Neural cell (in vitro differentiated cells): Measurements from ENCODE around the gene FAM177B. TPM values are rescaled to one million over a fixed set of nuclear protein-coding genes. Genes with fewer than 3 reads are reported as not detected.

Experiments
- H2AFZ ChIP-seq: fragments of 200-600, 300-800 bp; sonication (generic), shearing (Covaris generic); 2 replicates; pipeline ENCODE4 v1.6.0; 2014; ENCODE audit warnings: low read depth, mild to moderate bottlenecking, antibody characterized with exemption, low read length, moderate library complexity
- H3F3A ChIP-seq: fragments of 200-600 bp; shearing (Covaris generic); 2 replicates; pipeline ENCODE4 v1.6.1; 2016; ENCODE audit warnings: mild to moderate bottlenecking, moderate library complexity, mixed read lengths, antibody characterized with exemption, low read length; ENCODE audit not compliant: insufficient read depth, poor library complexity, severe bottlenecking
- H3K27ac ChIP-seq: fragments of 200-600, 300-800 bp; sonication (generic), shearing (Covaris generic); 2 replicates; pipeline ENCODE4 v1.5.1; 2014; ENCODE audit warnings: mild to moderate bottlenecking, low read length, moderate library complexity
- H3K27me3 ChIP-seq: fragments of 300-800, 200-600 bp; sonication (generic), shearing (Covaris generic); 2 replicates; pipeline ENCODE4 v1.6.0; 2014; ENCODE audit warnings: mild to moderate bottlenecking, low read depth, low read length, moderate library complexity; ENCODE audit not compliant: insufficient read depth
- H3K36me3 ChIP-seq: fragments of 300-800, 200-600 bp; sonication (generic), shearing (Covaris generic); 2 replicates; pipeline ENCODE4 v1.5.1; 2014; ENCODE audit warnings: mild to moderate bottlenecking, antibody characterized with exemption, low read length, moderate library complexity; ENCODE audit not compliant: insufficient read depth
- H3K4me2 ChIP-seq: fragments of 300-800, 200-600 bp; sonication (generic), shearing (Covaris generic); 2 replicates; pipeline ENCODE4 v1.6.0; 2014; ENCODE audit warnings: mild to moderate bottlenecking, low read length
- H3K4me3 ChIP-seq: fragments of 300-800, 200-600 bp; sonication (generic), shearing (Covaris generic); 2 replicates; pipeline ENCODE4 v1.5.1; 2014; ENCODE audit warnings: mild to moderate bottlenecking, low read length, moderate library complexity
- H3K79me2 ChIP-seq: fragments of 200-600 bp; shearing (Covaris generic); replicated peaks from 2 replicates; pipeline ENCODE4 v1.6.0; 2014; ENCODE audit warnings: mild to moderate bottlenecking, low read length, moderate library complexity; ENCODE audit not compliant: insufficient read depth
- H3K9ac ChIP-seq: fragments of 300-800, 200-600 bp; sonication (generic), shearing (Covaris generic); 2 replicates; pipeline ENCODE4 v1.6.1; 2016; ENCODE audit warnings: mild to moderate bottlenecking, low read length, mixed read lengths
- H3K9me2 ChIP-seq: fragments of 200-600 bp; shearing (Covaris generic); 2 replicates; pipeline ENCODE4 v1.6.1; 2016; ENCODE audit warnings: mild to moderate bottlenecking, low read length, mixed read lengths; ENCODE audit not compliant: insufficient read depth
- H3K9me3 ChIP-seq: fragments of 200-600, 300-800 bp; sonication (generic), shearing (Covaris generic); 2 replicates; pipeline ENCODE4 v1.6.1; 2016; ENCODE audit warnings: mild to moderate bottlenecking, mixed run types, low read length, moderate library complexity, mixed read lengths
- H4K20me1 ChIP-seq: fragments of 200-600 bp; shearing (Covaris generic); 2 replicates; pipeline ENCODE4 v1.6.1; 2016; ENCODE audit warnings: mild to moderate bottlenecking, mixed run types; ENCODE audit not compliant: insufficient read depth
- CTCF ChIP-seq: fragments of 450-650 bp; IDR thresholded peaks from 2 replicates; pipeline ENCODE4 v1.5.1; 2014; ENCODE audit warnings: antibody characterized with exemption, mild to moderate bottlenecking, moderate library complexity; ENCODE audit not compliant: poor library complexity, severe bottlenecking
- EP300 ChIP-seq: fragments of 450-650 bp; conservative IDR thresholded peaks from 2 replicates; pipeline ENCODE4 v1.6.1; 2014; ENCODE audit warnings: antibody characterized with exemption, mild to moderate bottlenecking, moderate library complexity; ENCODE audit not compliant: poor library complexity, severe bottlenecking
- EZH2 ChIP-seq: fragments of 200-600, 300-800 bp; shearing (Covaris generic), sonication (generic); IDR thresholded peaks from 2 replicates; pipeline ENCODE4 v1.6.1; 2014; ENCODE audit warnings: antibody characterized with exemption, low read length, borderline replicate concordance, mild to moderate bottlenecking; ENCODE audit not compliant: insufficient read depth, poor library complexity, severe bottlenecking
- MXI1 ChIP-seq: fragments of 450-650 bp; conservative IDR thresholded peaks from 2 replicates; pipeline ENCODE4 v1.6.1; 2014; ENCODE audit warnings: antibody characterized with exemption, mild to moderate bottlenecking; ENCODE audit not compliant: poor library complexity, severe bottlenecking
- POLR2AphosphoS5 ChIP-seq: IDR thresholded peaks from 2 replicates; pipeline ENCODE4 v1.6.1; 2012
- RAD21 ChIP-seq: fragments of 450-650 bp; conservative IDR thresholded peaks from 2 replicates; pipeline ENCODE4 v1.6.1; 2014; ENCODE audit warnings: antibody characterized with exemption, mild to moderate bottlenecking, moderate library complexity
- REST ChIP-seq: IDR thresholded peaks from 2 replicates; pipeline ENCODE4 v1.6.1; 2012; ENCODE audit warnings: borderline replicate concordance
- SMC3 ChIP-seq: fragments of 450-650 bp; conservative IDR thresholded peaks from 2 replicates; pipeline ENCODE4 v1.6.1; 2014; ENCODE audit warnings: antibody characterized with exemption, mild to moderate bottlenecking, moderate library complexity; ENCODE audit not compliant: poor library complexity
- TAF1 ChIP-seq: IDR thresholded peaks from 2 replicates; pipeline ENCODE4 v1.6.1; 2012; ENCODE audit warnings: low read depth
- polyA plus RNA-seq: library from polyadenylated mRNA; depleted of rRNA; stranded (reverse); fragments of >200 nt; gene quantifications from 2 replicates; pipeline ENCODE4 v1.2.3, GENCODE V29; 2014

Gene FAM177B
- polyA plus RNA-seq, 1 donor from 2014 or later: not detected

- H3K4me2 ChIP-seq: no peak overlapping the region
- H3K27ac ChIP-seq: no peak overlapping the region
- no peaks in the 10 kb centered on the region for H3F3A ChIP-seq
- no peaks in the 10 kb centered on the region for H3K79me2 ChIP-seq
- H3K9me2 ChIP-seq: no peaks in the 10 kb centered on the region
- no peak overlapping the region for H3K4me3 ChIP-seq
- TF ChIP-seq CTCF (no peak), RAD21 (no peak), EP300 (no peak), EZH2 (no peak), TAF1 (no peak), REST (no peak), MXI1 (no peak), SMC3 (no peak), POLR2AphosphoS5 (no peak)
- H4K20me1 ChIP-seq: no peaks in the 10 kb centered on the region
- no peaks in the 10 kb centered on the region for H3K27me3 ChIP-seq
- no peaks in the 10 kb centered on the region for H3K9me3 ChIP-seq
- no peaks in the 10 kb centered on the region for H3K36me3 ChIP-seq
- H3K9ac ChIP-seq: no peak overlapping the region
- H2AFZ ChIP-seq: no peak overlapping the region
These were observed 20.8 kb downstream of the FAM177B start for GRCh38 chr1:222757646-222758268.

GRCh38 chr1:222759451-222760035, 22.5 kb downstream of the FAM177B start:
- Histone ChIP-seq H3K27ac (no peak overlapping the region), H3K27me3 (no peaks in the 10 kb centered on the region), H3K9ac (no peak overlapping the region), H4K20me1 (no peaks in the 10 kb centered on the region), H2AFZ (no peak overlapping the region), H3K9me2 (no peaks in the 10 kb centered on the region), H3K4me2 (no peak overlapping the region), H3F3A (no peaks in the 10 kb centered on the region), H3K36me3 (no peaks in the 10 kb centered on the region), H3K9me3 (no peaks in the 10 kb centered on the region), H3K79me2 (no peaks in the 10 kb centered on the region), H3K4me3 (no peak overlapping the region)
- TF ChIP-seq SMC3: no peak
- TF ChIP-seq POLR2AphosphoS5: no peak
